ENCODE results near the gene AHI1. TPM values are rescaled to one million over a fixed set of nuclear protein-coding genes. Genes with fewer than 3 reads are reported as not detected.

Gene AHI1
- polyA plus RNA-seq, 1 of the 3 experiments (the other 2 are of a cell fraction): 7.3 TPM

GRCh38 chr6:135423649-135424128 lies 73.9 kb downstream of the AHI1 start:
- ChIA-PET POLR2A (no interaction called here), CTCF (interaction anchor here (0.5 to 5.5 kb wide), 26 partner anchors 10 to 541 kb away, joined by 3 to 36 read pairs (median 3); no protein-coding TSS in a partner anchor)
- H3K4me2 ChIP-seq: no peak overlapping the region

GRCh38 chr6:135419162-135419561 lies 78.4 kb downstream of the AHI1 start:
- ChIA-PET CTCF (interaction anchor here (1.6 kb wide), 1 partner anchor 275 kb away, joined by 4 read pairs; no protein-coding TSS in a partner anchor), POLR2A (no interaction called here)
- no peak overlapping the region for H3K4me2 ChIP-seq
- no peak for DNase-seq
- WGBS (ENCODE audit: low lambda C conversion rate): 49% methylated on average over 2 of the region's 2 CpGs
- no peaks in the 10 kb centered on the region for H3K79me2 ChIP-seq (ENCODE audit: insufficient read depth)
- H4K20me1 ChIP-seq (ENCODE audit: insufficient read depth): no peaks in the 10 kb centered on the region
- H3K27me3 ChIP-seq (ENCODE audit: insufficient read depth): no peaks in the 10 kb centered on the region
- H3K4me3 ChIP-seq (ENCODE audit: low read depth in 2 of 2, low read length in 1 of 2): no peak overlapping the region
- H3K4me1 ChIP-seq (ENCODE audit: control insufficient read depth in 1 of 2, insufficient read depth in 2 of 2, low read depth in 1 of 2, low read length in 1 of 2): no peaks in the 10 kb centered on the region
- no peaks in the 10 kb centered on the region for H3K9me3 ChIP-seq
- H3F3A ChIP-seq (replicated peaks; ENCODE audit: insufficient read depth): no peaks in the 10 kb centered on the region
- no peak overlapping the region; a peak in 1 of 4 replicates for H3K27ac ChIP-seq (ENCODE audit: low read depth in 2 of 2, low read length in 1 of 2)
- H3K9ac ChIP-seq: no peak overlapping the region
- H2AFZ ChIP-seq (ENCODE audit: low read depth): no peak overlapping the region
- peaks cover 0 to 18% of the 10 kb centered on the region in 2 experiments for H3K36me3 ChIP-seq (replicated peaks in 1 of 2; ENCODE audit: control insufficient read depth in 1 of 2, insufficient read depth in 2 of 2, low read length in 1 of 2)
- no peaks in the 10 kb centered on the region for H3K9me2 ChIP-seq
- TF ChIP-seq NFIC (IDR thresholded peaks at IDR 0.05; ENCODE audit: borderline replicate concordance) (no peak), MAX (IDR thresholded peaks at IDR 0.05; ENCODE audit: low read depth) (no peak), ZBTB33 (IDR thresholded peaks at IDR 0.05; ENCODE audit: borderline replicate concordance, low read depth) (no peak), USF2 (IDR thresholded peaks at IDR 0.05; ENCODE audit: borderline replicate concordance, low read depth, low read length) (no peak), SMC3 (IDR thresholded peaks at IDR 0.05; ENCODE audit: low read depth, low read length) (no peak), CTCF (IDR thresholded peaks at IDR 0.05) (no peak), RFX5 (IDR thresholded peaks at IDR 0.05; ENCODE audit: low read length) (no peak), ELF1 (IDR thresholded peaks at IDR 0.05) (no peak), SIN3A (IDR thresholded peaks at IDR 0.05; ENCODE audit: borderline replicate concordance, low read depth, low read length) (no peak), FOXM1 (IDR thresholded peaks at IDR 0.05; ENCODE audit: low read depth) (no peak), RAD21 (IDR thresholded peaks at IDR 0.05; ENCODE audit: low read length) (no peak), GATA2 (CRISPR knock-in tag; IDR thresholded peaks at IDR 0.05) (no peak), YY1 (IDR thresholded peaks at IDR 0.05; ENCODE audit: low read depth) (no peak), PBX3 (IDR thresholded peaks at IDR 0.05) (peak; percentile 23)

More at GRCh38 chr6:135423649-135424128, 73.9 kb downstream of the AHI1 start:
- Histone ChIP-seq H3K36me3 (replicated peaks in 1 of 2; ENCODE audit: control insufficient read depth in 1 of 2, insufficient read depth in 2 of 2, low read length in 1 of 2) (peaks cover 10 to 11% of the 10 kb centered on the region in 2 experiments), H3K79me2 (ENCODE audit: insufficient read depth) (no peaks in the 10 kb centered on the region), H4K20me1 (ENCODE audit: insufficient read depth) (no peaks in the 10 kb centered on the region), H3K27me3 (ENCODE audit: insufficient read depth) (no peaks in the 10 kb centered on the region), H3K9me2 (no peaks in the 10 kb centered on the region), H3K9me3 (no peaks in the 10 kb centered on the region), H2AFZ (ENCODE audit: low read depth) (no peak overlapping the region), H3K4me1 (ENCODE audit: control insufficient read depth in 1 of 2, insufficient read depth in 2 of 2, low read depth in 1 of 2, low read length in 1 of 2) (no peaks in the 10 kb centered on the region), H3F3A (replicated peaks; ENCODE audit: insufficient read depth) (peaks cover 2% of the 10 kb centered on the region), H3K27ac (ENCODE audit: low read depth in 2 of 2, low read length in 1 of 2) (no peak overlapping the region), H3K9ac (no peak overlapping the region), H3K4me3 (ENCODE audit: low read depth in 2 of 2, low read length in 1 of 2) (no peak overlapping the region; a peak in 1 of 4 replicates)
- WGBS (ENCODE audit: low lambda C conversion rate): 13% methylated on average over 2 of the region's 2 CpGs
- DNase-seq: peak; percentile 18
- TF ChIP-seq FOSL2 (IDR thresholded peaks at IDR 0.05; ENCODE audit: borderline replicate concordance, low read depth) (no peak), CTCF (IDR thresholded peaks at IDR 0.05) (peak; percentile 73), SMC3 (IDR thresholded peaks at IDR 0.05; ENCODE audit: low read depth, low read length) (peak; percentile 64; the same call in 1 of the 2 replicates), RAD21 (IDR thresholded peaks at IDR 0.05; ENCODE audit: low read length) (peak; percentile 81)
